CD1c-positive myeloid dendritic cell (primary cell): ENCODE results near the gene LRRC23.
A peak's percentile ranks its signal among the peaks of the same experiment; 100 is the strongest.
"Not testable (repeated sequence)": the region's sequence is repeated elsewhere in the genome, so short reads cannot be mapped to it uniquely, and the experiment has no call there.

ENCODE experiments used
- DNase-seq: peaks from one replicate; pipeline ENCODE4 v3.0.0-alpha.2; 2016; ENCODE audit errors: extremely low spot score

The LRRC23 gene

DNA sequence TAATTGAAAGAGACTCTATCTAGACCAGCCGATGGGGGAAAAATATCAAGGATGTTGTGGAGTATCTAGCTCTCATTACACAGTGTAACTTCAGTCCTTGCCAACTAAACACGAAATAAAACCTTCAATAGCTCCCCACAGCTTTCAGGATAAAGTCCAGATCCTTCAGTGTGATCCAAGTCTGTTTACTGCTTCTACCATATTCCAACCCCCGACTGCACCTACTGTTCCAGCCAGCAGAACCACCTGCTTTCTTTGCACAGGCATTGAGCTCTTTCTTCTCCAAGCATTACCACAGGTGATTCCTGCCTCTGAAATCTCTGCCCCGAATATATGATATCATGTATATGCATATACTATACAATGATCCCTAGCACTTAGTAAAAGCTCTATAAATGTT, 2.2 kb upstream of the LRRC23 start:
- no peak for DNase-seq

DNA sequence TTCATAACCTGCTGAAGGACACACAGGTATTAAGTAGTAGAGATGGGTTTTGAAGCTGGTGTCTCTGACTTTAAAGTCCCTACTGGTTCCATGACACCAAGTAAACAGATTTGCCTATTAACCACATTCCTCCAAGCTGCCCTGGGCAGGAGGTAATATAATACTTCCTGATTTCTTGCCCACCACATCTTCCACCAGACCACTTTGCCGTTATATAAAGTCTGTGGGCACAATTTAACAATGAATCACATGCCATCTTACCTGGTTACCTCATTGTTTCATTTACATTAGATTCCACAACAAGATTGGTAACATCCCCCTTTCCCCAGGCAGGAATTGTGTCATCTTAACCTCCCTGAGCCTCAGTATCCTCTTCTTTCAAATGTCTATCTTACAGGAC, 900 bp upstream of the LRRC23 start:
- peak; percentile 15 for DNase-seq

DNA sequence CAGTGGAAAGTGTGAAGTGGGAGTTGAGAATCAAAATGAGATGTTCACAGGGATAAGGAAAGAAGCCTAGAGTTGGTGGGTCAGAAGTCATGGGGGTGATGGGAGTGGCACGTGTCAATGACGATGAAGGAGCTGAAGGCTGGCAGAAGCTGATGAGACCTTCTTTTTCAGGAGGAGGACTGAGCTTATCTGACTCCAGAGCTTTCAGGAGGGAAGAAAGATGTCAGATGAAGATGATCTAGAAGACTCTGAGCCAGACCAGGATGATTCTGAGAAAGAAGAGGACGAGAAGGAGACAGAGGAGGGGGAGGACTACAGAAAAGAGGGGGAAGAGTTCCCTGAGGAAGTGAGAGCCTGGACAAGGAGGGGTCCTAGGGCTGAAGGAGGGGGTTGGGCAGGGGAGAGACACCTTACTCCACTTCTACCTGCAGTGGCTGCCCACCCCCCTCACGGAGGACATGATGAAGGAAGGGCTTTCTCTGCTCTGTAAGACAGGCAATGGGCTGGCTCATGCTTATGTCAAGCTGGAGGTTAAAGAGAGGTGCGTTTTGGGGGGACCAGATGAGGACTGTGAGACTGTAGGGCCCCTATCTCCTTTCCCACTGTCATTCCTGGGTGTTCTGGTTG, 905 bp downstream of the LRRC23 start:
- no peak for DNase-seq

DNA sequence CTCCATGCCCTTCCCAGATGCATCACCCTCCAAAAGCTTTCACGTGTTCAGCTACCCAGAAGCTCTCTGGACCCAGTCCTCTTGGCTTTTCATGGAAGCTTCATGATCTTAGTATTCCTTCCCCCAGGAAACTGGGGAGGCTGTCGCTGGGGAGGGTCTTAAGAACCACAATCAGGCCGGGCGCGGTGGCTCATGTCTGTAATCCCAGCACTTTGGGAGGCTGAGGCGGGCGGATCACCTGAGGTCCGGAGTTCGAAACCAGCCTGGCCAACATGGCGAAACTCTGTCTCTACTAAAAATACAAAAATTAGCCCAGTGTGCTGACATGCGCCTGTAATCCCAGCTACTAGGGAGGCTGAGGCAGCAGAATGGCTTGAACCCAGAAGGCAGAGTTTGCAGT, 3.5 kb downstream of the LRRC23 start:
- not testable (repeated sequence) for DNase-seq

DNA sequence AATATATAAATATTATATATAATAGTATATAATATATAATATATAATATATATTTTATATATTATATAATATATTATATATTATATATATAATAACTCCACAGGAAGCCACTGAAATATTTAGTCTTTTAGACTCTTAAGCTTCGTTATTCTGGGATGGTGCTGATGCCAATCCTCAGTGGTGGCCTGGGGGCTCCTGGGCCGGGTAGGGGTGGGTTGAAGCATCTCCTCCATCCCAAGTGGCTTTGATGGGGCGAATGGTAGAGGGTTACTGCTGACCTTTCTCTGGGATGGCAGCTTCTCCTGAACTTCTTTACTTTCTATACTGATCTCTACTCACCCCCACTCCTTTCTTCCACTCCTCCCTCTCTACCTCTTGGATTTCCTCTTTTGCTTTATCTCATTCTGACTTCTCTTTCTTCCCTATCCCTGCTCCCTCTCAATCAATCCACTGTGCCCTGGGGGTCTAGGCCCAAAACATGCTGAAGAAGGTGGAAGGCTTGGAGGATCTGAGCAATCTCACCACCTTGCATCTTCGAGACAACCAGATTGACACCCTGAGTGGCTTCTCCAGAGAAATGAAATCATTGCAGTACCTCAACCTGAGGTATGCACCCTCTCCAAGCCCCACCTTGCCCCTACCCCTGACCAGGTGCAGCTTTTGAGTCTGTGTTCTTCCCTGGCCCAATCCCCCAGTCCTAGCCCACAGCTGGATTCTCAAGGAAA, 5.0 kb downstream of the LRRC23 start:
- no peak for DNase-seq

DNA sequence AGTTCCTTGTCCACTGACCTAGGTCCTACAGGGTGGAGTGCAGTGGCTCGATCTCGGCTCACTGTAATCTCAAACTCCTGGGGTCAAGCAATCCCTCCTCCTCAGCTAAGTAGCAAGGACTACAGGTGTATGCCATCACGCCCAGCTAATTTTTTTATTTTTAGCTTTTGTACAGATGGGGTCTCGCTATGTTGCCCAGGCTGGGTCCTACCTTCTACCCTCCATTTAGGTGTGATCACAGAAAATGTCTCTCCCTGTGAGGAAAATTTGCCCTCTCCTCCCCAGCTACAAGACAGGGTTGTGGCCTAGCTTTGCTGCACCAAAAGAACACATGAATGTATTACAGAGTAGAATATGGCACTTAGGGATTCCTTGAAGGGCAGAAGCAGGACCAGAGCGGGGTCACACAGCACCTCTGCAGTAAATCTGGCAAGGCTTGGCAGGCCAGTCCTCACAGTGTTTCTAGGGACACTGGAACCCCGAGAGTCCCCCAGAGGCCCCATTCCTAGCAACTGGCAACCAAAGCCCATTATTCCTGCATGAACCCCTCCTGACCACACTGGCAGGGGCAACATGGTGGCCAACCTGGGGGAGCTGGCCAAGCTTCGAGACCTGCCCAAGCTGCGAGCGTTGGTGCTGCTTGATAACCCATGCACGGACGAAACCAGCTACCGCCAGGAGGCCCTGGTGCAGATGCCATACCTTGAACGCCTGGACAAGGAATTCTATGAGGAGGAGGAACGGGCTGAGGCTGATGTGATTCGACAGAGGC, 7.7 kb downstream of the LRRC23 start:
- DNase-seq: no peak

DNA sequence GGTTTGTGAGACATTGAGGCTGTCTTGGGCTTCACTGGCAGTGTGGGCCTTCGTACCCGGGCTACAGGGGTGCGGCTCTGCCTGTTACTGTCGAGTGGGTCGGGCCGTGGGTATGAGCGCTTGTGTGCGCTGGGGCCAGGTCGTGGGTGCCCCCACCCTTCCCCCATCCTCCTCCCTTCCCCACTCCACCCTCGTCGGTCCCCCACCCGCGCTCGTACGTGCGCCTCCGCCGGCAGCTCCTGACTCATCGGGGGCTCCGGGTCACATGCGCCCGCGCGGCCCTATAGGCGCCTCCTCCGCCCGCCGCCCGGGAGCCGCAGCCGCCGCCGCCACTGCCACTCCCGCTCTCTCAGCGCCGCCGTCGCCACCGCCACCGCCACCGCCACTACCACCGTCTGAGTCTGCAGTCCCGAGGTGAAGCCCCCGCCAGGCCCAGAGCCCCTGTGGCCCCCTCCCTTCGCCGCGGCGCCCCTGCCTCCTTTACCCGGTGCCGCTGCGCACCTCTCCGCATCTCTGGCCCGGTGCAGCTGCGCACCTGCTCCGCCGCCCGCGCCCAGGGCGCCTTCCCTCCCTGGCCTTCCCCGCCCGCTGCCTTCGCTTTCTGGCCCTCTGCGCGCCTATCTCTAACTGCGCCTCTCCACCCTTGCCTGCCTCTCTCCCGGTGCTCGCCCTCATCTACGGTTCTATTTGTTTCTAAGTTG, 9.8 kb downstream of the LRRC23 start, which contains the start of gene ENO2:
Gene ENO2, plus strand, starts transcription at position 335 of the 701 bp plus-strand sequence. CDS start 1,253 bp downstream, outside the sequence.
- DNase-seq: peak; percentile 77

DNA sequence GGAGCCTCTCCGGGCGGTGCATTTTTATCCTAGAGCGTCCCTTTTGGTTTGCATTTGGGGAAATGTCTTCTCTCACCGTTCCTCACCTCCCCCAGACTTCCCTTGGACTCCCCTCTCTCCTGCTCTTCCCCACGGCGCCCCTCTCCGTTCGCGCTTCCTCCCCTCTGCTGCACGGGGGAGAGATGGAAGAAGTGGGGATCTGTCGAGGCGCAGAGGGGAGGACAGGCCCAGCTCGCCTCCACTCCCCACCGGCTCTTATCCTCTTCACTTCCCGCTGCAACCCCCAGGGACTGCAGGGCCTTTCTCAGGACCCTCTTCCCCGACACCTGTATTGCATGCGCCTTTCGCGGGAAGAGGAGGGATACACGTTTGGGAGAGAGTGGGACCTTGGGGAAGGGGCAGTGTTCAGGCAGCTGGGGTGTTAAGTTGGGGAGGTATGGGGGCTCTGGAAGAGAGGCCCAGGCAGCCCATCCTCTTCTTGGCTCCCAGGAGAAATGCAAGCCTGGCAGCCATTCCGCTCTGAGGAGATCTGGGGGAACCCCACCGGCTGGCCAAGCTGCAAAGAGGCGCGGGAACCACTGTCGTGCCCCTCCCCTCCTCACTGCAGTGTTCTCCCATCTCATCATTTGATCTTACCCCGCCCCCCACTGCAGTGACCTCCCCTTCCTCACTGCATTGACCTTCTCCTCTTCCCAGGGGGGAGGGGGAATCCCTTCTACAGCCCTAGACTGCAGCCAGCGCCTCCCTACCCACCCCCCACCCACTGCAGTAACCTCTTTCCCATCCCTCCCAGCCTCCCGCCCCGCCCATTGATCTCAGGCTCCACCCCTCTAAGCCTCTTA, 10.5 kb downstream of the LRRC23 start:
- no peak for DNase-seq

DNA sequence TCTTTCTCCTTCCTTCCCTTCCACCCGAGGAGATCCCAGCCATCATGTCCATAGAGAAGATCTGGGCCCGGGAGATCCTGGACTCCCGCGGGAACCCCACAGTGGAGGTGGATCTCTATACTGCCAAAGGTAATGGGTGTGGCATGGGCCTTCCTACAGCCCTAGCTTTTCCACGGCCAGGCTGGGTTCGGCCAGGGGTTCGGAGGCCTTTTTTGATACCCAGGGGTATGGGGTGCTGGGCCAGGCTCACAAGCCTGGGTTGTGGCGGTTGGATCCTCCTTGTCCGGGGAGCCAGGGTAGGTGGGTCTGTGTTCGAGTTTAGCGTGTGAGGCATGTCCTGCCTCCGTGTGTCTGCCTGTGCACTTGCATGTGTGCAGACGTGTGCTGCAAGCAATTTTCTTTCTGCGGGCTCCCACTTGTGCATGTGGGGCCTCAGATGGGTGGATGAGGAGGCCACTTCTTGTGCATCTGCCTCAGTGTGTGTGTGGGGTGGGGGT, 11.2 kb downstream of the LRRC23 start:
- DNase-seq: no peak

DNA sequence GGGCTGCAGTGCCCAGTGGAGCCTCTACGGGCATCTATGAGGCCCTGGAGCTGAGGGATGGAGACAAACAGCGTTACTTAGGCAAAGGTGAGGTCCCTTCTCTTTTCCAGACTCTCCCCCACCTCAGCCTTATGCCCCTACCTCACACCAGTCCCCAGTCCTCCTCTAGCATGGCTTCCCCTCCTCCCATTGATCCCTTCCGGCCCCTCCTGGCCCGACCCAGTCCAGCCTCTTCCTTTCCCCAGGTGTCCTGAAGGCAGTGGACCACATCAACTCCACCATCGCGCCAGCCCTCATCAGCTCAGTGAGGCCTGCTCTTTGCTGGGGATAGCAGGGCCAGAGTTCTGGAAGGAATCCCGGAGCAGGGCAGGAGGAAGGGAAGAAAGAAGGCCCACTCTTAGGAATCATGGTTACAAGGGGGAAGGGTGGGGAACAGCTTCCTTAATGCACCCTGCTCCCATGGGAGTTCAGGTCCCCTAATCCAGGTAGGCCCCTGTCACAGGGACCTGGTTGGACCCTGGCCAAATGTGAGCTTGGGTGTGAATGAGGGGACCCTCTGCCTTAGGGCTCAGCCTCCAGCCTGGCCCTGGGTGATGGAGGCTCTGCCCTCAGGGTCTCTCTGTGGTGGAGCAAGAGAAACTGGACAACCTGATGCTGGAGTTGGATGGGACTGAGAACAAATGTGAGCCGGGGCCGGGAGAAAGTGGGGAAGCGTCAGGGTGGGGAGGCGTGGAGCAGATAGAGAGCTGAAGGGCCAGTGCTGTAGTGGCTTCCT, 12.0 kb downstream of the LRRC23 start:
- DNase-seq: no peak

DNA sequence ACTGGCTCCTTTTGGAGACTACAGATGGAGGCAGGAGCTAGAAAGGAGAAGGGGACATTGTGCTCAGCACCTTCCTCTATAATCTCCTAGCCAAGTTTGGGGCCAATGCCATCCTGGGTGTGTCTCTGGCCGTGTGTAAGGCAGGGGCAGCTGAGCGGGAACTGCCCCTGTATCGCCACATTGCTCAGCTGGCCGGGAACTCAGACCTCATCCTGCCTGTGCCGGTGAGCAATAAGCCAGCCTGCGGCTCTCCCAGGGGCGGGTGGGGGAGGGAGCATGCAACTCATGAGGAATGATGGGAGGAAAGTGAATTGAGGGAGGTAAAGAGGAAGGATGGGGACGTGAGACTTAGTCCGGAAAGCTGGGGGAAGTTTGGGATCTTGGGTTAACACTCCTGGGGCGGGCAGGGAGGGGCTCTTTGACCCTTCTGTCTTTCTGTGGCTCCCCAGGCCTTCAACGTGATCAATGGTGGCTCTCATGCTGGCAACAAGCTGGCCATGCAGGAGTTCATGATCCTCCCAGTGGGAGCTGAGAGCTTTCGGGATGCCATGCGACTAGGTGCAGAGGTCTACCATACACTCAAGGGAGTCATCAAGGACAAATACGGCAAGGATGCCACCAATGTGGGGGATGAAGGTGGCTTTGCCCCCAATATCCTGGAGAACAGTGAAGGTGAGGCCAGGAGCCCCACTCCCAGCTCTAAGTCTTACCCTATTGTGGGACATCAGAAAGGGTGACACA, 13.0 kb downstream of the LRRC23 start:
- no peak for DNase-seq

DNA sequence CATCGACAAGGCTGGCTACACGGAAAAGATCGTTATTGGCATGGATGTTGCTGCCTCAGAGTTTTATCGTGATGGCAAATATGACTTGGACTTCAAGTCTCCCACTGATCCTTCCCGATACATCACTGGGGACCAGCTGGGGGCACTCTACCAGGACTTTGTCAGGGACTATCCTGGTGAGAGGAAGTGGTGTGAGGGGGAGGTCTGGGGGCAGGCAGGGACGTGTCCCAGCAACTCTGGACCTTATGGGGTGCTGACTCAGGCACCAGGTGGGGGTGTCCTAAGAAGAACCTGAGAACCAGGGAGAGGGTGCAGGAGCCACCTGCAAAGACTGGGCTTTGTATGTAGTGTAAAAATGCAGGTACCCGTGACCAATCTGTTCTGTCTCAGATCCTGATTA, 15.0 kb downstream of the LRRC23 start:
- DNase-seq: no peak

DNA sequence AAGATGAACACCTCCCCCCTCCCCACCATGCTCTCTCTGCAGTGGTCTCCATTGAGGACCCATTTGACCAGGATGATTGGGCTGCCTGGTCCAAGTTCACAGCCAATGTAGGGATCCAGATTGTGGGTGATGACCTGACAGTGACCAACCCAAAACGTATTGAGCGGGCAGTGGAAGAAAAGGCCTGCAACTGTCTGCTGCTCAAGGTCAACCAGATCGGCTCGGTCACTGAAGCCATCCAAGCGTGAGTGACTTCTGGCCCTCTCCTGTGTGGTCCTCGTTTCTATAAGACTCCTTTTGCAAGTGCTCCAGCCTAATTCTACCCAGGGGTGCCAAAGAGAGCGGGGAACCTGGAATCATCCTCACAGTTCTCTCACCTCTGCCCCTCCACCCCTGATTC, 16.9 kb downstream of the LRRC23 start:
- no peak for DNase-seq

DNA sequence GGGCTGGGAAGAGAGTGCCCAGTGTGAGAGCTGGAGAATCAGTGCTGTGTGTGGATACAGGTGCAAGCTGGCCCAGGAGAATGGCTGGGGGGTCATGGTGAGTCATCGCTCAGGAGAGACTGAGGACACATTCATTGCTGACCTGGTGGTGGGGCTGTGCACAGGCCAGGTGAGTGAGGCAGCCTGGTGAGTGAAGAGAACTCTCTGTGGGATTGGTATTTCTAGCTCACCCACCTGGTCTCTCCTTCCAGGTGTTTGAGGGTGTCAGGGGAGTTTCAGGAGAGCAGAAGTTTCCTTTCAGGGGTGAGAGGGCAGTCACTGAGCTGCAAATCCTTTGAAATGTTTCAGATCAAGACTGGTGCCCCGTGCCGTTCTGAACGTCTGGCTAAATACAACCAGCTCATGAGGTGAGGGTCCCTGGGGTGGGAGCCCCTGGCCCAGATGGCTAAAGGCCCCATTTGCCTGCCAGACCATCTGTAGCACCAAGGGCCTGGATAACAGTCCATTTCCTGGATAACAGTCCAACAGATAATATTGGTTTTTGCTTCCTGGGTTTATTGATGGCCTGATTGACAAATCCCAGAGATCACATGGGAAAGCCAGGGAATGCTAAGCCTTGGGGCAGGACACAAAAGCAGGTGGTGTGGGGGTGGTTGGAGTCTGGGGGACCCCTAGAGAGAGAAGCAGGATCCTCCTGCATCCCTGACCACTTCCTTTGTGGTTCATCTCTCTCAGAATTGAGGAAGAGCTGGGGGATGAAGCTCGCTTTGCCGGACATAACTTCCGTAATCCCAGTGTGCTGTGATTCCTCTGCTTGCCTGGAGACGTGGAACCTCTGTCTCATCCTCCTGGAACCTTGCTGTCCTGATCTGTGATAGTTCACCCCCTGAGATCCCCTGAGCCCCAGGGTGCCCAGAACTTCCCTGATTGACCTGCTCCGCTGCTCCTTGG, 17.6 kb downstream of the LRRC23 start:
- peak; percentile 74 for DNase-seq

DNA sequence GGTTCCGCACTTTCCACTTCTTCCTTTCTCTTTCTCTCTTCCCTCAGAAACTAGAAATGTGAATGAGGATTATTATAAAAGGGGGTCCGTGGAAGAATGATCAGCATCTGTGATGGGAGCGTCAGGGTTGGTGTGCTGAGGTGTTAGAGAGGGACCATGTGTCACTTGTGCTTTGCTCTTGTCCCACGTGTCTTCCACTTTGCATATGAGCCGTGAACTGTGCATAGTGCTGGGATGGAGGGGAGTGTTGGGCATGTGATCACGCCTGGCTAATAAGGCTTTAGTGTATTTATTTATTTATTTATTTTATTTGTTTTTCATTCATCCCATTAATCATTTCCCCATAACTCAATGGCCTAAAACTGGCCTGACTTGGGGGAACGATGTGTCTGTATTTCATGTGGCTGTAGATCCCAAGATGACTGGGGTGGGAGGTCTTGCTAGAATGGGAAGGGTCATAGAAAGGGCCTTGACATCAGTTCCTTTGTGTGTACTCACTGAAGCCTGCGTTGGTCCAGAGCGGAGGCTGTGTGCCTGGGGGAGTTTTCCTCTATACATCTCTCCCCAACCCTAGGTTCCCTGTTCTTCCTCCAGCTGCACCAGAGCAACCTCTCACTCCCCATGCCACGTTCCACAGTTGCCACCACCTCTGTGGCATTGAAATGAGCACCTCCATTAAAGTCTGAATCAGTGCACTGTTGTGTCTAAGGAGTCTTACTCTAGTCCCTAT, 18.5 kb downstream of the LRRC23 start:
- no peak for DNase-seq

DNA sequence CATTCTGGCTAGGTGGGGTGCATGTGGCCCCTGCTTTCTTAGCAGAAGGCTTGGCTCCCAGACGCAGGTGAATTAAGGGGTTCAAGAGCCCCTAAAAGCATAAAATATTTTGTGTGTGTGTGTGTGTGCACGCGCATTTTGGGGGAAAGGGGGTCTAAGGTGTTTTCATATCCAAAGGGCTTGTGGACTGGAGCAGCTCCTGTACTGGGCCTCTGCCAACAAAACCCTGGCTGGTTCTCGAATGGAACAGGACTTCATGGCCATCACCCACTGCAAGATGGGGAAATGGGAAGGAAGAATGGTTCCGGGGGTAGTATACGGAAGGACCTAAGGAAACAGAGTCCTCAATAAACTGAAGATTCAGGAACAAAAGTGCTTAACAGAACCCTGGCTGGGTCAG, 19.2 kb downstream of the LRRC23 start:
- no peak for DNase-seq

DNA sequence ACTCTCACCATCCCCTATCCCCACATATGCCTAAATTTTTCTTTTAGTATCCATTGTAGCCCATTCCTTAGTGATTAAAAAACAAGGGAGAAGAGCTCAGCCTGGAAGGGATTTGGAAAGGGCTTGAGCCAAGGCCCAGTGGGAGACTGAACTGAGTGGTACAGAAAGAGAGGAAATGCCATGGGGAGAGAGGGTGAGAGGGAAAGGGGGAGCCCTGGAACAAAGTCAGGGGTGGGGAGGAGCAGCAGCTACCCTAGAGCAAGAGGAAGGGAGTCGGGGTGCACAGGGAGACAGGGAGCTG, 20.6 kb downstream of the LRRC23 start:
- no peak for DNase-seq
